Natural killer cell (primary cell): ENCODE results near the gene CXCL6. TPM values are rescaled to one million over a fixed set of nuclear protein-coding genes. Genes with fewer than 3 reads are reported as not detected.

Experiments used
- ATAC-seq, 3 donors: fragments of 150-1000 bp in 2 of 3; fragments of 200-7000 bp in 1 of 3; cut with Tn5 transposase; 1 replicate in 1 of 3; 2 replicates in 2 of 3; pipeline ENCODE4 v1.10.0; 2021; ENCODE audit warnings: mild to moderate bottlenecking in 2 of 3, moderate library complexity in 2 of 3
- DNase-seq, 2 donors: peaks; one replicate each; pipeline versions ENCODE4 v3.0.0 to v3.0.0-alpha.2; 2013 to 2021; ENCODE audit warnings: mixed read lengths in 1 of 2
- H3K27ac ChIP-seq: one replicate; pipeline ENCODE4 v1.5.1; 2013; ENCODE audit warnings: mild to moderate bottlenecking, low read length
- H3K27me3 ChIP-seq: one replicate; pipeline ENCODE4 v1.6.1; 2013; ENCODE audit warnings: low read length; ENCODE audit not compliant: control insufficient read depth, insufficient read depth
- H3K36me3 ChIP-seq: one replicate; pipeline ENCODE4 v1.6.1; 2013; ENCODE audit warnings: low read length; ENCODE audit not compliant: control insufficient read depth, insufficient read depth
- H3K4me1 ChIP-seq: one replicate; pipeline ENCODE4 v1.6.1; 2013; ENCODE audit warnings: low read length; ENCODE audit not compliant: control insufficient read depth, insufficient read depth
- H3K4me3 ChIP-seq: one replicate; pipeline ENCODE4 v1.5.1; 2013; ENCODE audit warnings: low read length
- H3K9me3 ChIP-seq: one replicate; pipeline ENCODE4 v1.6.1; 2013; ENCODE audit warnings: low read length; ENCODE audit not compliant: control insufficient read depth, insufficient read depth
- H3K27ac Mint-ChIP-seq, 2 donors: one replicate each; pipeline ENCODE4 v1.8.0; 2022; ENCODE audit warnings: mild to moderate bottlenecking in 2 of 2, mixed read lengths in 2 of 2, moderate library complexity in 1 of 2
- H3K27me3 Mint-ChIP-seq, 2 donors: one replicate each; pipeline ENCODE4 v1.8.0; 2022; ENCODE audit warnings: low read depth in 2 of 2, mixed read lengths in 2 of 2
- H3K36me3 Mint-ChIP-seq: one replicate; pipeline ENCODE4 v1.8.0; 2022; ENCODE audit warnings: mixed read lengths
- H3K4me1 Mint-ChIP-seq, 2 donors: one replicate each; pipeline ENCODE4 v1.8.0; 2022; ENCODE audit warnings: mixed read lengths in 2 of 2
- H3K4me3 Mint-ChIP-seq: one replicate; pipeline ENCODE4 v1.8.0; 2022; ENCODE audit warnings: mild to moderate bottlenecking, moderate library complexity, mixed read lengths
- H3K9me3 Mint-ChIP-seq, 2 donors: one replicate each; pipeline ENCODE4 v1.8.0; 2022; ENCODE audit warnings: mixed read lengths in 2 of 2
- WGBS: methylation state at CpG from one replicate; pipeline ENCODE4 v1.1.7; 2013; ENCODE audit warnings: missing lambda C conversion rate; ENCODE audit not compliant: insufficient coverage; 5-methylcytosine and 5-hydroxymethylcytosine counted together
- intact Hi-C: fragments of 100-400 bp; cut with micrococcal nuclease; formaldehyde crosslinking; loops from one replicate; pipeline ENCODE4 v1.14.2; 2022
- total RNA-seq, 4 donors: library from RNA; stranded (reverse); fragments of 120-200 nt in 1 of 4; gene quantifications; one replicate each; pipeline versions ENCODE4 v1.2.3 to v1.2.4, GENCODE V29; 2013 to 2022
- TF ChIP-seq, protein P1 (sequence below): fragments of 200-600 bp; IDR thresholded peaks from one replicate; pipeline ENCODE4 v1.8.0; 2022; ENCODE audit warnings: antibody characterized with exemption

CXCL6 gene
- total RNA-seq, 3 donors from 2014 or later (not counting 1 experiment from before 2014, with no cell fraction given): not detected

DNA sequence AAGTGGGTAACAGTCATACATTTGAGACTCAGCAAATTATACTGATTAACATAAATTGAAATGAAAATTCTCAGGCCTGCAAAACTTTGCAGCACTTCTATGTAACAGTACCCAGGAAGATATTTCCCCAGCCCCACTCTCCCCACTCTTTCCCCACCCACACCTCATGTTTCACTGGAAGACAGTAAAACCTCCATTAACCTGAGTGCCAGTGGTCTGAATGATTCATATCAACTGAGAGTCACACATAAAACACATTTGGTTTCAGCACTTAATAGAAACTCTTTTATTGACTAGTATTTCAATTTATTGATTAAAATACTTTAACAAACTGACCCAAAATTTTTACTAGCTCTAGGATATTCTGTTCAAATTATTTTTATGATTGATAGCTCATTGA, 6.9 kb downstream of the CXCL6 start:
- H3K9me3 Mint-ChIP-seq: peaks cover 0 to 2% of the 10 kb centered on the region in 2 donors
- no peak overlapping the region for H3K27ac ChIP-seq

DNA sequence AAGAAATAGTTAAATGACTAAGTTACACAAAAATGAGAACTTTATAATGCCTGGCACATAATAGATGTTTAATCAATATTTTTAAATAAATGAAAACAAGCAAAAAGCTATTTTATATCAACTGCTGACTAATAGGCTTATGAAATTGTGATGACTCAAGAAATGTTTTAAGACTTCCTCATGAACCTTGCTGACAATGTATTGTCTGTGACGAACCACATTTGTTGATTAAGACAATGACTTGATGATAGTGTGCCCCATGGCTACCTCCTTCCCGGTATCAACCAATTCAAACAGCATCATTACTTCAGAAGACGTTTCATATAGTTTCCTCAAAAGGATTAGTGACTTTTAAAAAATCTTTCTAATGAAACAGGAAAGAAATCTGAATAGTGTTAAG, 7.9 kb downstream of the CXCL6 start:
- no peaks in the 10 kb centered on the region for H3K4me1 ChIP-seq
- no peaks in the 10 kb centered on the region for H3K36me3 ChIP-seq
- no peaks in the 10 kb centered on the region for H3K36me3 Mint-ChIP-seq
- H3K27me3 ChIP-seq: no peaks in the 10 kb centered on the region
- TF ChIP-seq, protein P1, sequence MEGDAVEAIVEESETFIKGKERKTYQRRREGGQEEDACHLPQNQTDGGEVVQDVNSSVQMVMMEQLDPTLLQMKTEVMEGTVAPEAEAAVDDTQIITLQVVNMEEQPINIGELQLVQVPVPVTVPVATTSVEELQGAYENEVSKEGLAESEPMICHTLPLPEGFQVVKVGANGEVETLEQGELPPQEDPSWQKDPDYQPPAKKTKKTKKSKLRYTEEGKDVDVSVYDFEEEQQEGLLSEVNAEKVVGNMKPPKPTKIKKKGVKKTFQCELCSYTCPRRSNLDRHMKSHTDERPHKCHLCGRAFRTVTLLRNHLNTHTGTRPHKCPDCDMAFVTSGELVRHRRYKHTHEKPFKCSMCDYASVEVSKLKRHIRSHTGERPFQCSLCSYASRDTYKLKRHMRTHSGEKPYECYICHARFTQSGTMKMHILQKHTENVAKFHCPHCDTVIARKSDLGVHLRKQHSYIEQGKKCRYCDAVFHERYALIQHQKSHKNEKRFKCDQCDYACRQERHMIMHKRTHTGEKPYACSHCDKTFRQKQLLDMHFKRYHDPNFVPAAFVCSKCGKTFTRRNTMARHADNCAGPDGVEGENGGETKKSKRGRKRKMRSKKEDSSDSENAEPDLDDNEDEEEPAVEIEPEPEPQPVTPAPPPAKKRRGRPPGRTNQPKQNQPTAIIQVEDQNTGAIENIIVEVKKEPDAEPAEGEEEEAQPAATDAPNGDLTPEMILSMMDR: no peak
- intact Hi-C loops: no loop called here
- H3K9me3 ChIP-seq: no peaks in the 10 kb centered on the region
- 77% methylated on average over 2 of the region's 3 CpGs for WGBS
- no peak for DNase-seq
- H3K27me3 Mint-ChIP-seq: no peaks in the 10 kb centered on the region
- peaks cover 0 to 2% of the 10 kb centered on the region in 2 donors for H3K9me3 Mint-ChIP-seq
- no peaks in the 10 kb centered on the region for H3K4me1 Mint-ChIP-seq
- peak in 1 of 3 donors; percentile 44 for ATAC-seq
- no peak overlapping the region for H3K4me3 Mint-ChIP-seq
- H3K4me3 ChIP-seq: no peak overlapping the region
- H3K27ac ChIP-seq: no peak overlapping the region
- H3K27ac Mint-ChIP-seq: no peak overlapping the region

More for the DNA sequence above, 6.9 kb downstream of the CXCL6 start:
- Histone ChIP-seq H3K36me3 (no peaks in the 10 kb centered on the region), H3K4me3 (no peak overlapping the region), H3K27me3 (no peaks in the 10 kb centered on the region), H3K4me1 (no peaks in the 10 kb centered on the region), H3K9me3 (no peaks in the 10 kb centered on the region)
- Mint-ChIP-seq H3K27ac (no peak overlapping the region), H3K36me3 (no peaks in the 10 kb centered on the region), H3K4me3 (no peak overlapping the region), H3K27me3 (no peaks in the 10 kb centered on the region), H3K4me1 (no peaks in the 10 kb centered on the region)
- ATAC-seq (no peak), DNase-seq (no peak)
- TF ChIP-seq, protein P1: no peak
- intact Hi-C loops: no loop called here

DNA sequence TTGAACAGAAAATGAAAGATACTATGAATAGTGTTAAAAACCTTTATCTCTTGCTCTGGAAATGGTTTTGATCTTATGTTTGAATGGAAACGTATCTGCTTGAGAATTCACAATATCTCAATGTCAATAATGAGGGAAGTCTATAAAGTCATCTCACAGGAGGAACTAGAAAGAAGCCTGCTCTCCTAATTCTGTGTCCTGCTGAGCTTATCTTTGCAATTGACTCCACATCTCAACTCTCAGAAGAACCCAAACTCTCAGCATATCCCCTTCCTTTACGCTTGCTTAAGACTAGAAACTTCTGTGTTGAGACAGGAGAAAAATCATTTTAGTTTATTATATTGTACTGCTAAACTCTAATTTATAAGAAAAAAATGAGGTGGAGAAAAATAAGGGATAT, 8.3 kb downstream of the CXCL6 start:
- H3K27me3 Mint-ChIP-seq: no peaks in the 10 kb centered on the region
- no CpG with 5 or more reads among the region's 2 CpGs for WGBS

More for the DNA sequence above, 8.3 kb downstream of the CXCL6 start:
- no peaks in the 10 kb centered on the region for H3K4me1 Mint-ChIP-seq
- Histone ChIP-seq H3K36me3 (no peaks in the 10 kb centered on the region), H3K4me3 (no peak overlapping the region), H3K4me1 (no peaks in the 10 kb centered on the region), H3K27me3 (no peaks in the 10 kb centered on the region), H3K27ac (no peak overlapping the region), H3K9me3 (no peaks in the 10 kb centered on the region)
- no peak for DNase-seq
- no peak overlapping the region for H3K27ac Mint-ChIP-seq
- intact Hi-C loops: no loop called here
- no peaks in the 10 kb centered on the region for H3K36me3 Mint-ChIP-seq
- H3K9me3 Mint-ChIP-seq: peaks cover 0 to 2% of the 10 kb centered on the region in 2 donors
- no peak overlapping the region for H3K4me3 Mint-ChIP-seq
- ATAC-seq: no peak
- TF ChIP-seq, protein P1: no peak
